Measurements from ENCODE around the gene OTUB2.
A peak's percentile ranks its signal among the peaks of the same experiment; 100 is the strongest.
"Not testable (repeated sequence)": the region's sequence is repeated elsewhere in the genome, so short reads cannot be mapped to it uniquely, and the experiment has no call there.

The OTUB2 gene

DNA sequence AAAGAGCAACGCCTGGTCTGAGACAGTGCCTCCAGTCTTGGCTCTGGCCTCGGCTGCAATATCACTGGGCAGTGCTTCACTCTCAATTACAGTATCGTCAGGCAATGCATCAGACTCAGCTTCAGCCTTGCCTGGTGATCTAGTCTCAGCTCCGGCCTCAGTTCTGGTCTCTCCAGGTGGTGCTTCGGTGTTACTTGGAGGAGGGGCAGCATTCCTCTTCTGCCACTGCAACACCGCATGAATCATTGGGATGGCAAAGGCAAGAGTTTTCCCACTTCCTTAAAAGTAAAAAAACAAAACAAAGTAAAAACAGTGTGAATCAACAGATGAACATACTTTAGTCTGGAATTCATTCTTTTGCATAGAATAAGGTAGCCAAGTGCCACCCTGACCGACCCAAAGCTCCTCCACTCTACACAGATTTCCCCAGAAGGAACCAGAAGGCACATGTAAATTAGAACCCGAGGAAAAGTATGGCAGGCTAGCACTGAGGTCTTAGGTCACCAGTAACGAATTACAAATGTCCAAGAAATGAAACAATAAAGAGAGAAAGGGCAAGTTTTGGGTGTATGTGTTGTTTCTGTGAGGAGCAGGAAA lies 36.3 kb downstream of the OTUB2 start:
- DNase-seq = no peak

DNA sequence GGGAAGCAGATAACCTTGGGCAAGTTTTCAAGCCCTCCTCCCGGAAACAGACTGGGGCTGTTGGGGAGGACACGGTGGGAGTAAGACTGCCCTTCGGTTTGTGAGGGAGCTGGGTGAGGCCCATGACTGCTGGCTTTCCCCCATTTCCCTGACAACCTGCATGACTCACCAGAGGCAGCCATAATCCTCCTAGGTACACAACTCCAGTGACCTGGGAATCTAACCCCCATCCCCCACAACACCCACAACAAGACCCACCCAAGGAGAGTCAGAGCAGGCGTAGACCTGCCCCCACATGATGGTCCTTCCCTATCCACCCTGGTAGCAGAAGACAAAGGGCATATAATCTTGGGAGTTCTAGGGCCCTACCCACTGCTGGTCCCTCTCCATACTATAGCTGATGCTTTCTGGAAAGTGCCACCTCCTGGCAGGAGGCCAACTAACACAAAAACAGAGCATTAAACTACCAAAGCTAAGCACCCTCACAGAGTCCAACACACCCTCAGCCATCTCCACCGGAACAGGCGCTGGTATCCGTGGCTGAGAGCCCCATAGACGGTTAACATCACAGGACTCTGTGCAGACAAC lies 40.0 kb downstream of the OTUB2 start:
- no peak for DNase-seq

DNA sequence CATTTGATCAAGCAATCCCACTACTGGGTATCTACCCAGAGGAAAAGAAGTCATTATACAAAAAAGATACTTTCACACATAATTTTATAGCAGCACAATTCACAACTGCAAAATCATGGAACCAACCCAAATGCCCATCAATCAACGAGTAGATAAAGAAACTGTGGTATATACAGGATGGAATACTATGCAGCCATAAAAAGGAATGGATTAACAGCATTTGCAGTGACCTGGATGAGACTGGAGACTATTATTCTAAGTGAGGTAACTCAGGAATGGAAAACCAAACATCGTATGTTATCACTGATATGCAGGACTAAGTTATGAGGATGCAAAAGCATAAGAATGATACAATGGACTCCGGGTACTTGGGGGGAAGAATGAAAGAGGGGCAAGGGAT lies 45.9 kb downstream of the OTUB2 start:
- not testable (repeated sequence) for DNase-seq

DNA sequence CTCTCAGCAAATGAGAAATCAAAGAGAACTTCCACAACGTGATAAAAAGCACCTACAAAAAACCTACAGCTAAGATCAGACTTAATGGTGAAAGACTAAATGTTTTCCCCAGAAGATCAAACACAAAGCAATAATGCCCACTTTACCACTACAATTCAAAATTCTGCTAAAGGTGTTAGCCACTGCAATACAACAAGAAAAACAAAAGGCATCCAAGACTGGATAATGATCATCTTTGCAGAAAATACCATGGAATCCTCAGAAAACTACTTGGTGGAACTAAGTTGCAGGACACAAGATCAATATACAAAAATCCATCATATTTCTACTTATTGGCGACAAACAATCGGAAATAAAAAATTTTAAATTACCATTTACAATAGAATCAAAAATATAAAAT lies 48.4 kb downstream of the OTUB2 start:
- no peak for DNase-seq

DNA sequence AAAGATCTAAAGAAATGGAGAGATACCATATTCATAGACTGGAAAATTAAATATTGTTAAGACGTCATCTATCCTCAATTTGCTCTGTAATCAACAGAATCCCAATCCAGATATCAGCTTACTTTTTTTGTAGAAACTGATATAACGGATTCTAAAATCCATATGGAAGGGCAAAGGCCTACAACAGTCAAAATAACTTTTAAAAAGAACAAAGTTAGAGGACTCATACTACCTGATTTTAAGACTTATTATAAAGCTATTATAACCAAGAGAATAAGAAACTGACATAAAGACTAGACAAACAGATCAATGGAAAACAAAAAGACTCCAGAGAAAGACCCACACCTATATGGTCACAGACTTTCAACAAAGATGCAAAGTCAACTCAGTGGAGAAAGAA lies 48.9 kb downstream of the OTUB2 start:
- DNase-seq = no peak

DNA sequence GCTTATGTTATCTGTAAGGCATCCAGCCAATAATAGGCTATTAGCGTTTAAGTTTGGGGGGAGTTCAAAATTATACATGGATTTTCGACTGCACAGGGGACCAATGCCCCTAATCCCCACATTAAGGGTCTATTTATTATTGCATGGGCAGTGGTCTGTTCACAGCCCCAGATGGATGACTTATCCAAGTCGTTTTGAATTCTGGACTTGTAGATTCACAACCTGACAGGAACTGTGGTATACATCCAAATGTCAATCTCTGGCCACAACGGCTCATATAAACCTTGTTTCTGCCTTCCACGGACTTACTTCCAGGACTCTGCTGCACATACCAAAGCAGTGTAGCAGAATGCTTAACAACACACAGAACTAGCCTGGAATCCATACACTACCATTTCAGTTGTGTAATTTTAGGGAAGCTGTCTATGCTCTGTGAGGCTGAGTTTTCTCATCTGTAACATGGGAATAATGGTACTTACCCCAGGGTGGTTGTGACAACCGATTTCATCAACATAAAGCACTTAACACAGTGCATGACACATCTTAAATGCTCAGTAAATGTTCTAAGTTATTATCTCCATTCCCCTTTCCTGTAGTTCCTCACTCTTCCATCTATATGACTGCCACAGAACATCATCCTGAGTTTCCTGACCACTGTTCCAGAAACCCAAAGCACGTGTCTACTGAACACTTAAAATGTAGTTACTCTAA lies 51.1 kb downstream of the OTUB2 start:
- DNase-seq = no peak

DNA sequence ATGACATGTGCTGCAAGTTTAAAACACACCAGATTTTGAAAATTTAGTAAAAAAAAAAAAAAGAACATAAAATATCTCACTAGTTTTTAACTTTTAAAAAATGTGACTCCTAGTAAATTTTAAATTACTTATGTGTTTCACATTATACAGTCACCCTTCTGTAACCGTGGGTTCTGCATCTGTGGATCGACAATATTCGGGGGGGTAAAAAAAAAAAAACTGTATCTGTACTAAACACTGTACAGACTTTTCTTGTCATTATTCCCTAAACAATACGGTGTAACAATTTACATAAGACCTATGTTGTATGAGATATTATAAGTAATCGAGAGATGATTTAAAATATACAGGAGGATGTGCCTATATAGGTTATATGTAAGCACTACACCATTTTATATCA lies 51.7 kb downstream of the OTUB2 start:
- no peak for DNase-seq

DNA sequence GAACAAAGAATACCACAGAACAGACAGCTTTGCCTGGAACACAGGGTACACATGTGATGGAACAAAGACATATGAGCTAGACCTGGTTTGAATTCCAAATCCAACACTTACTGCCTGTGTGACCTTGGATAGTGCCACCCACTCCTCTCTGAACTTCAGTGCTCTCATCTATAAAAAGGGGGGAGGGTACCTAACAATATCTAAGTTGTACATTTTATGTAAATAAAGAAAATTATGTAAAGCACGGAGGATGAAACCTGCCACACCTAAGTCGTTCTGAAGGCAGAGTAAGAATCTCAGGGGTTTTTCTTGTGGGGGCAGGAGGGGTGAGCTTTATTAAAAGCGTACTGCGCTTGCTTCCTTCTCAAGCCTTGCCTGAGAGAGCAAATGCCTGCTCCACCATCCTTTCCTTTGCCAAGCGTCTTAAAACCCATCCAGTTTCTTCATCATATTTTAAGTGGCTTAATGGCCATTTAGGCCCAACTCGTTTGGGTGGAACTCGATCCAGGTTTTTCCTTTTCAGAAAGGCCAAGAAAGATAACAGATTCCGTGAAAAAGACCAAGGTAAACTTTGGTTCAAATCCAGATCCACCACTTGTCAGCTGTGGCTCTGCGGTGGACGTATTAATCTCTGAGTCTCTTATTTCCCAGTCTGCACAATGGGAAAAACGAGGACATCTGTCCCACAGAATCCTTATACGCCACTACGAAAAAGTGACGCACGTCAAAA lies 53.9 kb downstream of the OTUB2 start:
- DNase-seq = no peak

DNA sequence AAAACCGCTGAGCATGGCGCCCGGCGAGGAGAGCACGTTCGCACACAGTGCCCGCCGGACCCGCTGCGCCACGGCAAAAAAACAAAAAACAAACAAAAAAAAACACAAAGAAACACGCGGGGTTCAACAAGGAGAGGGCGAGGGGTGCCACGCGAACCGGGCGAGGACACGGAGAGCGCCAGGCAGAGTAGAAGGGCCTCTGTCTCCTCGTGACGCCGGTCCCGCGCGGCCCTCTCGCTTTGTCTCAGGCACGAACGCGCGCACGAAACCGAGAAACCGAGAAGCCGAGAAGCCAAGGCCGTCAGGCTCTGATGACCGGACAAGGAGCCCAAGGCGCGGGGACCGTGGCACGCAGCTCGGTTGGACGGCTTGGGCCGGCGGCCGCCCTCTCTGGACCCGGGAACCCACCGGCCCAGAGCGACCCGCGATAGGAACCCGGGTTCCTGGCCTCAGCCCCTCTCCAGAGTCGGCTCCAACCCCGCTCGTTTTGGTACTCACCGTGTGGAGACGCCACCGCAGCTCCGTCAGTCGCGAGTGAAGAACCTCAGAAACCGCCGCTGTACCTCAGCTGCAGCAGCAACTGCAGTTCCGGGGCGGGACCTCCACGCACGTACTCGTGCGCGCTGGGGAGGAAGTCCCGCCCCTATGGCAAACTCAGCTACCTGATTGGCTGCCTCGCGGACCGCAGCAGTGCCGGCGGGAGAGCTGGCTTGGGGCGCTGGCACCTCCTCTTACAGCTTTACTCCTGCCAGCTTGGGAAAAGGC lies 54.7 kb downstream of the OTUB2 start, which contains the start of the genes DDX24 and IFI27L1:
TSS of gene DDX24 (minus strand) at position 582 of the 765 bp plus-strand sequence. CDS start 1,460 bp downstream, outside the sequence.
TSS of gene IFI27L1 (plus strand) at position 690 of the 765 bp plus-strand sequence. CDS start 15,628 bp downstream, outside the sequence.
- DNase-seq = peak; percentile 96

DNA sequence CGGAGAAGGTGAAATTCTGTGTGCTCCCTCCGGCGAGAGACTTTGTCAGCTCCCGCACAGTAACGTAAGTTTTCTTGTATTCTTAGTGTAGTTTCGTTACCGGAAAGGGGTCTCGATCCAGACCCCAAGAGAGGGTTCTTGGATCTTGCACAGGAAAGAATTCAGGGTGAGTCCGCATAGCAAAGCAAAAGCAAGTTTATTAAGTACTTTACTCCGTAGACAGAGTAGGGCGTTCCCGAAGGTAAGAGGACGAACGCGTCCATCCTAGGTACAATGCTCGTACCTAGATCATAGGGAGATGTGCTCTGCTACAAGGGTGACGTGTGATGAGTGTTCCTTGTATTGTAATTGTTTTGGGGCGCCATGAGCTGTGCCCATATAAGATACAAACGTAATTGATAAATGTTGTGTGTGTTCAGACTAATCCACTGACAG lies 55.3 kb downstream of the OTUB2 start:
- no peak for DNase-seq

DNA sequence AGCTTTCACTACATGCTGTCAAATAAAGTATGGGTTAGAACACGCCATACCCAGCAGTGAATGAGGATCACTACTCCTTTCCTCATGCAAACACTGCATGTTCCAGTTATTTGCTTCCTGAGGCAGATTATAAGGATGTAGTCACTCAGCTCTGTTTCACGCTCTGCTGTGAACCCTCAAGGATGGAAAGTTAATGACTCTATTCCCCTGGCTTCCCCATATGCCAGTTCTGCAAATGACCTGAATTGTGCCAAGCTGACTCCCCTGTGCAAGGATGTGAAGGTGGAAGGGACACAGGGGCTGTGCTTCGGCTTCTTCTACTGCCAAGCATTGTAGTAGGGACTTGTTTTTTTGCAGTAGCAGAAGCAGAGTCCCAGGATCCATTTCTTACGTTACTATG lies 61.8 kb downstream of the OTUB2 start:
- no peak for DNase-seq

DNA sequence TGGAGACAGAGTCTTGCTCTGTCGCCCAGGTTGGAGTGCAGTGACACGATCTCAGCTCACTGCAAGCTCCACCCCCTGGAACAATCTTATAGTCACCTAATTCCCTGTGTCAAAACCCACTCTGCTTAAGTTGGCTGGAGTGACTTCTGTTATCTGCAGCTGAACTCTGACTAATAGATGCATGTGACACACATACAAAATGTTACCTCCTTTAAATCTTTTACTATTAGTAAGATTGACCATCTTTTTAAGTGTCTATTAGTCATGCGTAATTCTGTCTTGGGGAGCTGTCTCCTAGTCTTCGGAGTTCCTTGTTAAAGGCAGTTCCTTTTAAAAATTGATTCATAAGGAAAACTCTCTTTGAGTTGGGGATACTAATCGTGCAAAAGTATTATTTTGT lies 62.4 kb downstream of the OTUB2 start:
- no peak for DNase-seq

DNA sequence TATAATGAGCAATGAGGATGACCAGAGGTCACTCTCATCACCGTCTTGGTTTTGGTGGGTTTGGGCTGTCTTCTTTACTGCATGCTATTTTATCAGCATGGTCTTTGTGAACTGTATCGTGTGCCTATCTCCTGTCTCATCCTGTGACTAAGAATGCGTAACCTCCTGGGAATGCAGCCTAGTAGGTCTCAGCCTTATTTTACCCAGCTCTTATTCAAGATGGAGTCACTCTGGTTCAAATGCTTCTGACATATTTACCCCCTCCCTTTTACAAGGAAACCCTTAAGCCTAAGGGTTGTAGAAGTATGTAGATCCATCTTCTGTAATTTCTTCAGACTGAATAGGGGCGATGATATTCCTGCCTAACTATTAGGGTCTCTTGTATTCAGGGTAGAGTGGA lies 63.3 kb downstream of the OTUB2 start:
- no peak for DNase-seq

DNA sequence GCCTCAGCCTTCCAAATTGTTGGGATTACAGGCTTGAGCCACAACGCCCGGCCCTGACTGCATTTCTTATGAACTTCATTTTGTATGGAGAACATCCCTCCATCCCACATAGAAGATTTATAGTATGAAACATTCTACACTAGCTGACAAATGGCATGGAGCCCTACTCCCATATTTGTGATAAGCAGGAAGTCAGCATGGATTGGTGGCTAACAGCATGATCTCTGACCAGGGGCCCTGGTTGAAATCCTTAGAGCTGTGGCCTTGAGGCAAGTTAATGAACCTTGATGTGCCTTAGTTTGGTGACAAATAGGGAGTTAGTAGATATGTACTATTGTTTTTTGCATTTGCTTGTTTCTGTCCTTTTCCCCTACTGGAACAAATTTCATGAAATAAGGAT lies 67.3 kb downstream of the OTUB2 start:
- DNase-seq = no peak

DNA sequence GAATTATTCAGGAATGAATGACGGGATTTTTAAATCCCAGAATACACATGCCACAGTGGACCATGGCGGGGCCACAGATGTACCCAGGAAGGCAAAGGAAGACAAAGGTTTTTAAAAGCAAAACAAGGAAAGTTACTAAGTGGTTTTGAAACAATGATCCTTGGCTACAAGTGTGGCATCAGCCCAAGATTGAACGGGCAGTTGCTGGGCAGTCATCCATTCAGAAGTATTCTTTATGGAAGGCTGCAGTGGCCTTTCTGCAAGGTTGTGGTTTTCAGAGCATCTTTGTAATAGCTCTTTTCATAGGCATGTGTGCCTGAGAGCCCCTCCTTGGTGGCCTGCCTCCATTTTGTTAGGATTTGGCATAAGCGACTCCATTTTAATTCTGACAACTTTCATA lies 71.0 kb downstream of the OTUB2 start:
- no peak for DNase-seq
